HepG2 (cell line): ENCODE results near the gene CEP120. TPM values are rescaled to one million over a fixed set of nuclear protein-coding genes. Genes with fewer than 3 reads are reported as not detected.

Source experiments
- AHDC1 ChIP-seq: sonication (generic); formaldehyde crosslinking; IDR thresholded peaks from 2 replicates; pipeline ENCODE4 v1.5.1; 2020; ENCODE audit warnings: mild to moderate bottlenecking, missing genetic modification reagents, borderline replicate concordance
- ARNT2 ChIP-seq: sonication (generic); formaldehyde crosslinking; IDR thresholded peaks from 2 replicates; pipeline ENCODE4 v1.8.0; 2022; ENCODE audit warnings: mild to moderate bottlenecking, low read depth, missing genetic modification reagents, moderate library complexity
- BRF2 ChIP-seq: sonication (generic); formaldehyde crosslinking; IDR thresholded peaks from 2 replicates; pipeline ENCODE4 v1.8.1; 2022; ENCODE audit warnings: mild to moderate bottlenecking, missing genetic modification reagents
- GABPA ChIP-seq, 2 experiments: IDR thresholded peaks; 2 replicates each; pipeline ENCODE4 v1.6.1; 2011 to 2016; ENCODE audit warnings: low read depth in 2 of 2, low read length in 1 of 2, missing biosample characterization in 1 of 2, missing genetic modification characterization in 1 of 2
- ZBTB1 ChIP-seq: sonication (generic); formaldehyde crosslinking; IDR thresholded peaks from 2 replicates; pipeline ENCODE4 v1.4.0; 2020; ENCODE audit warnings: missing genetic modification reagents, borderline replicate concordance
- ZFP62 ChIP-seq: sonication (generic); formaldehyde crosslinking; IDR thresholded peaks from 2 replicates; pipeline ENCODE4 v1.4.0; 2020; ENCODE audit warnings: missing genetic modification reagents
- ZNF468 ChIP-seq: sonication (generic); formaldehyde crosslinking; IDR thresholded peaks from 2 replicates; pipeline ENCODE4 v1.8.0; 2022; ENCODE audit warnings: mild to moderate bottlenecking, moderate library complexity, missing genetic modification reagents
- polyA plus RNA-seq, 8 experiments: library from polyadenylated mRNA; depleted of rRNA in 3 of 8; stranded (reverse) in 7 of 8; unstranded in 1 of 8; fragments of >200 nt; fragmentation: Illumina TruSeq in 4 of 8; extraction: Trizol in 4 of 8; gene quantifications; 2 replicates each; pipeline versions ENCODE4 v1.2.1 to v1.2.3, GENCODE V29; 2011 to 2016; ENCODE audit warnings: low read depth in 4 of 8, missing spikeins in 1 of 8, mixed read lengths in 1 of 8; ENCODE audit not compliant: insufficient read depth in 1 of 8
- total RNA-seq, 5 experiments: library from RNA; depleted of rRNA; stranded (reverse); fragments of >200 nt; fragmentation: Illumina TruSeq; extraction: Trizol; gene quantifications; 2 replicates each; pipeline ENCODE4 v1.2.3, GENCODE V29; 2016; ENCODE audit warnings: low read depth in 1 of 5

CEP120 gene
- total and polyA plus RNA-seq, 2 of the 13 experiments (the other 11 are each of a cell fraction or from before 2014, with no cell fraction given) = 8.0 to 14.7 TPM

GRCh38 chr5:123351820-123352219, 71.4 kb downstream of the CEP120 start (continued):
- TF ChIP-seq ZFP62 (CRISPR knock-in tag) (no peak), ZBTB1 (CRISPR knock-in tag) (no peak), GABPA (IDR thresholded peaks at IDR 0.05; ENCODE audit: low read depth, low read length) (no peak), GABPA (CRISPR knock-in tag; IDR thresholded peaks at IDR 0.05; ENCODE audit: low read depth) (no peak), ZNF468 (CRISPR knock-in tag) (no peak), ARNT2 (CRISPR knock-in tag) (no peak), AHDC1 (CRISPR knock-in tag) (no peak), BRF2 (no peak)
